ENCODE results near the gene LCE3E.
"Not testable (repeated sequence)": the region's sequence is repeated elsewhere in the genome, so short reads cannot be mapped to it uniquely, and the experiment has no call there.

The LCE3E gene

GRCh38 chr1:152566681-152567080, at the start of gene LCE3E:
TSS of gene LCE3E (minus strand) at chr1:152566780. CDS start at chr1:152566208, 572 bp downstream.
- in situ Hi-C loops (cut with MboI; ENCODE audit: low sequenced_read_pairs), result no loop called here

GRCh38 chr1:152613511-152613910, 46.9 kb upstream of the LCE3E start, which contains the start of gene LCE3B:
TSS of gene LCE3B (plus strand) at chr1:152613811. CDS start at chr1:152613811, 0 bp downstream.
- in situ Hi-C loops (cut with MboI; ENCODE audit: low sequenced_read_pairs), result no loop called here

DNA sequence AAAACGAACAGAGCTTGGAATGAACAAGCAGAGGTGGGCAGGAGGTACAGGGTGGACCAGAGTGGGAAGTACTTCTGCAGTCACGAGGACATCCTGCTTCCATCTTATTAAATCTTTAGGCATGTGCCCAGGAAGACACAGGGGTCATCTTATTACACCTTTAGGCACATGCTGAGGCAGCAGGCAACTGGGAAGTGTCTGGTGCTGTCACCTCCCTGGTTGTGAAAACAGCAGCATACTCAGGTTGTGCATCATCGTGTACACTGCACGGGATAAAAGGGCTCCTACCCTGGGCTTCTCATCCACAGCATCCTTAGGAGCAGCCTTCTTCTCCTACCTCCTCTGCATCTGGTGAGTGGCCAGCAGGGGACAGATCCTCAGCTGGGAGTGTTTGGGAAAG, 33.4 kb upstream of the LCE3E start, which contains the start of gene LCE3C:
LCE3C (plus strand) TSS at position 301 of the 400 bp plus-strand sequence. CDS start 498 bp downstream, outside the sequence.
- in situ Hi-C loops (cut with MboI; ENCODE audit: low sequenced_read_pairs), result no loop called here

GRCh38 chr1:152596986-152597385, 30.4 kb upstream of the LCE3E start:
- in situ Hi-C loops (cut with MboI; ENCODE audit: low sequenced_read_pairs), result no loop called here

- in situ Hi-C loops (cut with MboI; ENCODE audit: low sequenced_read_pairs), result no loop called here
Measured at GRCh38 chr1:152585586-152585985, 19.0 kb upstream of the LCE3E start.

DNA sequence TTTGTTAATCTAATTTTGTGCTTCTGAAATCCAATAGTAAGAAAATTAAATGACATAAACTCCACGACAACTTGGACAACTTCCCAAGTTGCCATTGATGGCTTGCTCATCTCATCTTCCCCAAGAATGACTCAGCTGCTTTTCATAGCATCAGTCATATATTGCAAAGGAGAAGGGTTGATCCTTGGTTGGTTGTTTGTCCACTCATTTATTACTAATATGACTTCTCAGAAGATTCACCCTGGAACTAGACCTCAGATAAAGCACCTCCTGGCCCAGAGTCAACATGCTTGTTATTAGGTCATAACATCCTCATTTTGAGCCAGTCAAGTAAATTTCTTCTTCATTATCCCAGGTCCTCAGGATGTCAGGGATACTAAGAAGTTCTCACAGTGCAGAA, 16.1 kb upstream of the LCE3E start:
- in situ Hi-C loops (cut with MboI; ENCODE audit: low sequenced_read_pairs), result no loop called here

DNA sequence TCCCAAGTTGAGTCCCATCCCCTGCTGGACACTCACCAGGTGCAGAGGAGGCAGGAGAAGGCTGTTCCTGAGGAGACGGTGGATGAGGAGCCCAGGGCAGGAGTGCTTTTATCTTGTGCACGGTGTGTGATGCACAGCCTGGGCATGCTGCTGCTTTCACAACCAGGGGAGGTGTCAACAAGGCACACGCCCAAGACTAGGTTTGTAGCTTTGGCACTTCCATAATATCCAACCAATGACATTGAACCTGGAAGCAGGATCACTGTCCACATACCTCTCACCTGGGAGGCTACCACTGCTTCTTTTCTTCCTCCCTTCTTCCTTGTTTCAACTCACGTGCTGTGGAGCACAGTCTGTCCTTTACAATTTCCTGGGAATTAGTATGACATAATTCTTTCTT, 13.9 kb upstream of the LCE3E start, which contains the start of gene LCE3D:
LCE3D (minus strand) TSS at position 84 of the 400 bp plus-strand sequence. CDS start 580 bp downstream, outside the sequence.
- in situ Hi-C loops (cut with MboI; ENCODE audit: low sequenced_read_pairs), result no loop called here

- in situ Hi-C loops (cut with MboI; ENCODE audit: low sequenced_read_pairs), result not testable (repeated sequence)
Measured at GRCh38 chr1:152579526-152579925, 12.9 kb upstream of the LCE3E start.

DNA sequence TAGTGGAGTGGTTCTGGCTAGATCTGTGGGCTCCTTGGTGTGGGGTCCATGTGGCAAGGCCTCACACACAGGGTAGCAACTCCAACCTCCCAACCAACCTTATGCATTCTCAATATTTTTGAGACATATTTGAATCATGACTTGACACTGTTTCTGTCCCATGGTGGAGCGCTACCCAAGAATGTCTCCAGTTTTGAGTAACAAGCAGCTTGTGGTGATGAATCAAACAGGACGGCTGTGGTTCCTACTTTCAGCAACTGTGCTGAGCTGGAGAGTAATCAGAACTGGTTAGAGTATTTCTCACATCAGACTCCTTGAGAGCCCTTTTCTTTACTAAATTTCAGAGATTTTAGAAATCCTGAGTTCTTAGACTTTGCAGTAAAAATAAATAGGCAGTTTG, 10.6 kb upstream of the LCE3E start:
- in situ Hi-C loops (cut with MboI; ENCODE audit: low sequenced_read_pairs), result no loop called here

DNA sequence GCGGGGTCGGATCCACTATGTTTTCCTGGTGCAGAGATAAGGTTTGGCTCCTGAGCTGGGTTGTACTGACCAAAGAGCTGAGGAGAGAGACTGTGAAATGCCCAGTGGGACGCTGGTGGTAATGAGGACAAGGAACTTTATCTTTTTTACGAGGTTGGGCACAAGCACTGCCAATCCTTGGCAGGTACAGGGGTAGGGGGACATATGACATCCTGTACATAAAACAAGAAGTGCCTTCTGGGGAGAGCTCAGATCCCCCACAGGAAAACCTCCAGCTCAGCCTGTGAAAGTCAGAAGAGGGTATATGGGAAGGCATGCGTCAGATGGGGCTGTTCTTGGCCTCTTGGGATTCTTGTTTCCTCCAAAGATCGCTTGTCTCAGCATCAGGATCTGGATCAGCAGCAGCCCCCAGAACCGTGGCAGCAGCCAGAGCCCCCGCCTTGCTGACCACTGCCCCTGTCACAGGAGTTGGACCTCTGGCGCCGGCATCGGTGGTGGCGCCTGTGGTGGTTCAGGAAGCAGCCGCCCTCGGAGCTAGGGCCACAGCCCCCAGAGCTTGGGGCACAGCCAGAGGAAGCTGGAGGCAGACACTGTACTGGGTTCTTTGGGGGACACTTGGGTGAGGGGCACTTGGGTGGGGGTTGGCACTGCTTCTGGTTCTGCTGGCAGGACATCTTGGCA, 905 bp downstream of the LCE3E start:
- in situ Hi-C loops (cut with MboI; ENCODE audit: low sequenced_read_pairs), result no loop called here

DNA sequence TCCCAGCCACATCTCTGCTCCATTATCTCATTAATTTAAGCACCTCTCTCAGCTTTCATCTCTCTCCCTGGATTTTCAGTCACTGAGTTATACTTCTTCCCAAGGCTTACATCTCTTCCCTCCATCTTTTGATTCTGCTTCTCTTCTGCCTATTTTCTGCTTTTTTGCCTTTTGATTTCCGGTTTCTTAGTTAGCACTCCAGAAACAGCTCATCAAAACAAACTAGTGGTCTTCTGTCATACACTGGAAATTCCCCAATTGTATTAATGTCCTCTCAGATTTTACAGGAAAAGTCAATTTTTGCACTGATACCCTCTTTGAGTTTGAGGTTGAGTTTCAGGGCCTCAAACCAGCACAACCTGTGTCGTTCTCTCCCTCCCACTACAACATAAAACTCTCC, 1.5 kb downstream of the LCE3E start:
- in situ Hi-C loops (cut with MboI; ENCODE audit: low sequenced_read_pairs), result no loop called here

DNA sequence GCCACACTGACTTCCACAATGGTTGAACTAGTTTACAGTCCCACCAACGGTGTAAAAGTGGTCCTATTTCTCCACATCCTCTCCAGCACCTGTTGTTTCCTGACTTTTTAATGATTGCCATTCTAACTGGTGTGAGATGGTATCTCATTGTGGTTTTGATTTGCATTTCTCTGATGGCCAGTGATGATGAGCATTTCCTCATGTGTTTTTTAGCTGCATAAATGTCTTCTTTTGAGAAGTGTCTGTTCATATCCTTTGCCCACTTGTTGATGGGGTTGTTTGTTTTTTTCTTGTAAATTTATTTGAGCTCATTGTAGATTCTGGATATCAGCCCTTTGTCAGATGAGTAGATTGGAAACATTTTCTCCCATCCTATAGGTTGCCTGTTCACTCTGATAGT, 18.2 kb downstream of the LCE3E start:
- in situ Hi-C loops (cut with MboI; ENCODE audit: low sequenced_read_pairs), result not testable (repeated sequence)

- in situ Hi-C loops (cut with MboI; ENCODE audit: low sequenced_read_pairs), result no loop called here
Measured at GRCh38 chr1:152546704-152547103, 19.9 kb downstream of the LCE3E start.

DNA sequence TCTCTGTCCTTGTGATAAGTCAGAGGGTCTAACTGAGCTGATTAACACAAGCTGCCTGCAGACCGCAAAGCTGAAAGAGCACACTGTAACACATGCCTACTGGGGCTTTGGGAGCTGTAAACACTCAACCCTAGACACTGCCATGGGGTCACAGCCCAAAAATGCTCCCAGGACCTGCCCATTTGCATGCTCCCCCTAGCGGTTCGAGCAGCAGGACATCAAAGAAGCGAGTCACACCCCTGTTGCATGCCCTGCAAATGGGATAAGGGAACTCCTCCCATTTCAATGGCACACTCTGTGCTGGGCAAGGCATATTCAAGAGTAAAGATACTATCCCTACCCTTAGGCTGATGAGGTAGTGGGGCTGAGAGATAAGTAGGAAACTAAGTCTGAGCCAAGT, 22.8 kb downstream of the LCE3E start:
- in situ Hi-C loops (cut with MboI; ENCODE audit: low sequenced_read_pairs), result no loop called here

DNA sequence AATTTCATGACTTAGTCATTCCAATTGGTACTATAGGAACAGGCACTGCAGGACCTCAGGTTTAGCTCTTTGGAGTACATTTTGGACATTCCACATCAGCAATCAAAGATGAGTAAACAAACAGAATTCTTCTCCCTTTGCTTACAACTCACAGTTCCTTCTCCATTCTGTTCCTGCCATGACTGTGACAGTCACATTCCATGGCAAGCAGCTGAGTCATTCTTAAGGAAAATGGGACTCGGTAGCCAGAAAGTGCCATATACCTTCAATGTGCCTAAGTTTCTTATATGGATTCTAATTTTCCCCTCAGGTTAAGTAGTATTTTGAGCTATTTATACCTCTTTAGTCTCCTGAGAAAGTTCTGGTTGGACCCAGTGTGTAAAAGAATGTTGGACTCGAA, 26.7 kb downstream of the LCE3E start:
- in situ Hi-C loops (cut with MboI; ENCODE audit: low sequenced_read_pairs), result no loop called here

GRCh38 chr1:152537496-152537895, 29.1 kb downstream of the LCE3E start:
- in situ Hi-C loops (cut with MboI; ENCODE audit: low sequenced_read_pairs), result no loop called here

- in situ Hi-C loops (cut with MboI; ENCODE audit: low sequenced_read_pairs), result no loop called here
Measured at GRCh38 chr1:152535774-152536173, 30.8 kb downstream of the LCE3E start.

DNA sequence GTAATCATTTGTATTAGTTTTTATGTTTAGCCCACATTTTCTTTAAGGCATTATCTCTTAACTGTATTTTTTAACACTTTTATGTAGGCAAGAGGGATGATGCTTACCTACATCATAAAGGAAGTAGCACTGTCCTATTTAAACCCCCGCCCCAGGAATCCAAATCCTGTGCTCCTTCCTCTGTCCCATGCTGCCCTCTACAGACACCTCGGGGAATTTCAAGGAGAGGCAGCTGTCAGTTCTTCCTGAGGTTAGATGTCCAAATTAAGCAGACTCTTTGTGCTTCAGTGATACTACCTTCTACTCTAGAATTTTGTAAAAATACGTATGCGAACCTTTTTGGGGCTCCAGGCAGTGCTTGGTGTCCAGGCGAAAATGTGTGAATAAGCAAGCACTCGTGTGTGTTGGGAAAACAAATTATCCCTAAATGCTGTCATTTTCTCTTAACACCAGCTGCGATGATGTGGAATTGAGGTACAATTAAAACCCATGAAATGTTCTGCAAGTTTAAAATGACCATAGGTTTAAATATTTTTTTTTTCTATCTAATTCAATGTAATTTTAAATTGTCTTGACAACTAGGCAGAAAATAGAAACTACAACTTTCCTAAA, 33.1 kb downstream of the LCE3E start:
- in situ Hi-C loops (cut with MboI; ENCODE audit: low sequenced_read_pairs), result no loop called here

- in situ Hi-C loops (cut with MboI; ENCODE audit: low sequenced_read_pairs), result no loop called here
Measured at GRCh38 chr1:152525080-152525641, 41.4 kb downstream of the LCE3E start.

DNA sequence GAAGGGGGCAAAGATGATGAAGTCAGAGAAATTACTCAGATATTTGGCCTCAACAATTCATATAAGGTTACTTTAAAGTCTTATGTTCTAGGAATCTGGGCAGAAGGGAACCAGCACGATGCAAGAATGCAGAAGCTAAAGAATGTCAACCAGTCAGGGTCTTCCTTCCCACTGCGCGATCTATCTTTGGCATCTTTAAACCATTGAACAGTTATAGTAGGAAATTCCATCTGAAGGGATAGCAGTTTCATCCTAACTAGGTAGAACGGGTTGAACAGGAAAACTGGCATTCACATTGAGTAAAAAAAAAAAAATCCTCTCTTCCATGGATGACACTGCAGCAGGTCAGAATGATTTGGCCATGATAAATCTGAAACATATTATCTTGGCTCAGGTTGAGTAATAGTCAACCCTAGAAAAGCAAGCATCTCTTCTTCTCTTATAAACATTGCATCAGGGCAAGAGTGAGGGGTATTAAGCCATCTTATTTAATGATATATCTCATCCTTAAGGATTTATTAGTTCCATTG, 46.0 kb downstream of the LCE3E start:
- in situ Hi-C loops (cut with MboI; ENCODE audit: low sequenced_read_pairs), result no loop called here

GRCh38 chr1:152519851-152520250, 46.7 kb downstream of the LCE3E start:
- in situ Hi-C loops (cut with MboI; ENCODE audit: low sequenced_read_pairs), result no loop called here
